ENCODE data around the gene CNKSR3.

- TF ChIP-seq CTCF (IDR thresholded peaks at IDR 0.05; ENCODE audit: low read depth, low read length) (no peak), EZH2phosphoT487 (IDR thresholded peaks at IDR 0.05; ENCODE audit: low read depth) (no peak)
Measured at GRCh38 chr6:154367839-154368695, 142.4 kb downstream of the CNKSR3 start.

Data from OCI-LY3 (cell line).